ENCODE measurements around the gene MLLT10.

GRCh38 chr10:21744223-21744622, 210.2 kb downstream of the MLLT10 start:
- TF ChIP-seq POLR2A (IDR thresholded peaks at IDR 0.05; ENCODE audit: low read depth, low read length) (no peak), POLR2AphosphoS5 (IDR thresholded peaks at IDR 0.05; ENCODE audit: low read depth, low read length) (no peak), TAF1 (IDR thresholded peaks at IDR 0.05; ENCODE audit: borderline replicate concordance, low read depth, low read length) (no peak)
